Endothelial cell (in vitro differentiated cells): ENCODE results near the gene SUN3. TPM values are rescaled to one million over a fixed set of nuclear protein-coding genes. Genes with fewer than 3 reads are reported as not detected.

Source experiments
- DNase-seq: peaks from one replicate; pipeline ENCODE4 v3.0.0; 2021; ENCODE audit warnings: low spot score
- H3K27ac Mint-ChIP-seq: one replicate; pipeline ENCODE4 v1.8.0; 2021; ENCODE audit warnings: mixed read lengths, inconsistent platforms; ENCODE audit not compliant: unreplicated experiment
- H3K27me3 Mint-ChIP-seq: one replicate; pipeline ENCODE4 v1.8.0; 2021; ENCODE audit warnings: mild to moderate bottlenecking, moderate library complexity, mixed read lengths, inconsistent platforms; ENCODE audit not compliant: unreplicated experiment
- H3K36me3 Mint-ChIP-seq: one replicate; pipeline ENCODE4 v1.8.0; 2021; ENCODE audit warnings: mild to moderate bottlenecking, low read depth, mixed read lengths, inconsistent platforms; ENCODE audit not compliant: unreplicated experiment
- H3K4me1 Mint-ChIP-seq: one replicate; pipeline ENCODE4 v1.8.0; 2021; ENCODE audit warnings: mild to moderate bottlenecking, mixed read lengths, inconsistent platforms; ENCODE audit not compliant: unreplicated experiment
- H3K4me3 Mint-ChIP-seq: one replicate; pipeline ENCODE4 v1.8.0; 2021; ENCODE audit warnings: mild to moderate bottlenecking, mixed read lengths, inconsistent platforms; ENCODE audit not compliant: unreplicated experiment
- H3K9me3 Mint-ChIP-seq: one replicate; pipeline ENCODE4 v1.8.0; 2021; ENCODE audit warnings: mixed read lengths, inconsistent platforms; ENCODE audit not compliant: unreplicated experiment
- total RNA-seq: library from RNA; stranded (reverse); fragmentation: NEBNext Ultra II Directional; extraction: Animal tissue kit (Norgen Biotek cat#: 25700); gene quantifications from one replicate; pipeline ENCODE4 v1.2.1, GENCODE V29; 2021; ENCODE audit not compliant: unreplicated experiment
- TF ChIP-seq, protein P1 (sequence below): fragments of 200-600 bp; sonication (generic); IDR thresholded peaks from one replicate; pipeline ENCODE4 v1.5.0; 2021; ENCODE audit warnings: antibody characterized with exemption; ENCODE audit not compliant: unreplicated experiment

SUN3 gene
- total RNA-seq, 1 donor from 2014 or later: not detected

DNA sequence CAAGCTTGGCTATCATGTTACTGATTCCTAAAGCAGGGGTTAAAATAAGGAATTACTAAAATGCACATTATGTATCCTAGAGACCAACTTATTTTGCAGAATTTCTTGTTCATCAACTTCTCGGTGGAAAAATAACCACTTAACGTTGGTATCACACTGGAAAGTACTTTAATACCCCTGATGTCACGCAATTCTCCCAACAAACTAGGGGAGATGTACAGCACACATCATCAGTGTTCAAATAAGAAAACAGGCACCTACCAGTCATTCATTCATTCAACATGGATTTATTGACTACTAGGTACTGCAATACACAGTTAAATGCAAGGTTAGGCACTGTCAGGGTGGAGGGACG, 50.1 kb downstream of the SUN3 start:
- Mint-ChIP-seq H3K9me3 (no peaks in the 10 kb centered on the region), H3K4me3 (peak overlapping the region; percentile 98), H3K27ac (no peak overlapping the region), H3K4me1 (peaks cover 11% of the 10 kb centered on the region), H3K36me3 (peaks cover 23% of the 10 kb centered on the region), H3K27me3 (no peaks in the 10 kb centered on the region)
- DNase-seq: no peak
- TF ChIP-seq, protein P1, sequence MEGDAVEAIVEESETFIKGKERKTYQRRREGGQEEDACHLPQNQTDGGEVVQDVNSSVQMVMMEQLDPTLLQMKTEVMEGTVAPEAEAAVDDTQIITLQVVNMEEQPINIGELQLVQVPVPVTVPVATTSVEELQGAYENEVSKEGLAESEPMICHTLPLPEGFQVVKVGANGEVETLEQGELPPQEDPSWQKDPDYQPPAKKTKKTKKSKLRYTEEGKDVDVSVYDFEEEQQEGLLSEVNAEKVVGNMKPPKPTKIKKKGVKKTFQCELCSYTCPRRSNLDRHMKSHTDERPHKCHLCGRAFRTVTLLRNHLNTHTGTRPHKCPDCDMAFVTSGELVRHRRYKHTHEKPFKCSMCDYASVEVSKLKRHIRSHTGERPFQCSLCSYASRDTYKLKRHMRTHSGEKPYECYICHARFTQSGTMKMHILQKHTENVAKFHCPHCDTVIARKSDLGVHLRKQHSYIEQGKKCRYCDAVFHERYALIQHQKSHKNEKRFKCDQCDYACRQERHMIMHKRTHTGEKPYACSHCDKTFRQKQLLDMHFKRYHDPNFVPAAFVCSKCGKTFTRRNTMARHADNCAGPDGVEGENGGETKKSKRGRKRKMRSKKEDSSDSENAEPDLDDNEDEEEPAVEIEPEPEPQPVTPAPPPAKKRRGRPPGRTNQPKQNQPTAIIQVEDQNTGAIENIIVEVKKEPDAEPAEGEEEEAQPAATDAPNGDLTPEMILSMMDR: no peak

DNA sequence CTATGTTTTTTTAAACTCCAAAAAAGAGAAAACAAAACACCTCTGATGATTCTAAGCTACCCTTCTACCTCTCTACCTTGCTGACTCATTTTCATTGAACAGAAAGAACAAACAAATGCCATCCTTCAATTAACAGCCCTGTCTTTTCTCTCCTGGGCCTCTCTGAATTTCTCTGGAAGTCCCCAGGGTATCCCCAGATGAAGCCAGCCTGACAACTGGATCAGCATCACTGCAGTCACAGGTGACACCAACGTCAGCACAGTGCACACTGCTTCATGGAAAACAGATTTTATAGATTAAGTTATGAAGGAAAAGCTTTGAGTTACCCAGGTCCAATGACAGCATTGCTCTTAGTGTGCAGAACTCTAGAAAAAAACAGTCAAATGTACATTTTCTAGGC, 55.2 kb downstream of the SUN3 start:
- no peak overlapping the region for H3K27ac Mint-ChIP-seq
- H3K36me3 Mint-ChIP-seq: peaks cover 40% of the 10 kb centered on the region
- H3K9me3 Mint-ChIP-seq: no peaks in the 10 kb centered on the region
- H3K4me1 Mint-ChIP-seq: peaks cover 14% of the 10 kb centered on the region
- no peak for DNase-seq
- H3K4me3 Mint-ChIP-seq: no peak overlapping the region
- no peaks in the 10 kb centered on the region for H3K27me3 Mint-ChIP-seq
- TF ChIP-seq, protein P1: no peak

DNA sequence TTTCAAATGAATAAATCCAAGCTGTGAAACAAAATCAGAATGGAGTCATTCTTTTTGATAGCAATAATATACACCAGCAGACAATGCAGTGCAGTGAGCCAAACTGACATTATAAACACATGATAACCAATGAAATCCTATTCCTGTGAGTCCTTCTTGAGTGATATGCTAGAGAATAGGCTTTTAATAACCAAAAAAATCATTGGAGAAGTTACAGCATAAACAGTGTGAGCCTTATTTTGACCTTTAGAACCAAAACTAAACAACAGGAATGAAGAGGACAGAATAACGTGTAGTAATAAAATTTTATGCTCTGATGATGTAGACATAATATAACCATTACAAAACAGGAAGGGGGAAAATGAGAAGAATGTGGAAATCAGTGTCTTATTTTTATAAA, 58.1 kb downstream of the SUN3 start:
- Mint-ChIP-seq H3K36me3 (peaks cover 47% of the 10 kb centered on the region), H3K4me1 (peaks cover 3% of the 10 kb centered on the region), H3K27me3 (no peaks in the 10 kb centered on the region), H3K9me3 (no peaks in the 10 kb centered on the region), H3K4me3 (no peak overlapping the region), H3K27ac (no peak overlapping the region)
- TF ChIP-seq, protein P1: no peak
- no peak for DNase-seq

DNA sequence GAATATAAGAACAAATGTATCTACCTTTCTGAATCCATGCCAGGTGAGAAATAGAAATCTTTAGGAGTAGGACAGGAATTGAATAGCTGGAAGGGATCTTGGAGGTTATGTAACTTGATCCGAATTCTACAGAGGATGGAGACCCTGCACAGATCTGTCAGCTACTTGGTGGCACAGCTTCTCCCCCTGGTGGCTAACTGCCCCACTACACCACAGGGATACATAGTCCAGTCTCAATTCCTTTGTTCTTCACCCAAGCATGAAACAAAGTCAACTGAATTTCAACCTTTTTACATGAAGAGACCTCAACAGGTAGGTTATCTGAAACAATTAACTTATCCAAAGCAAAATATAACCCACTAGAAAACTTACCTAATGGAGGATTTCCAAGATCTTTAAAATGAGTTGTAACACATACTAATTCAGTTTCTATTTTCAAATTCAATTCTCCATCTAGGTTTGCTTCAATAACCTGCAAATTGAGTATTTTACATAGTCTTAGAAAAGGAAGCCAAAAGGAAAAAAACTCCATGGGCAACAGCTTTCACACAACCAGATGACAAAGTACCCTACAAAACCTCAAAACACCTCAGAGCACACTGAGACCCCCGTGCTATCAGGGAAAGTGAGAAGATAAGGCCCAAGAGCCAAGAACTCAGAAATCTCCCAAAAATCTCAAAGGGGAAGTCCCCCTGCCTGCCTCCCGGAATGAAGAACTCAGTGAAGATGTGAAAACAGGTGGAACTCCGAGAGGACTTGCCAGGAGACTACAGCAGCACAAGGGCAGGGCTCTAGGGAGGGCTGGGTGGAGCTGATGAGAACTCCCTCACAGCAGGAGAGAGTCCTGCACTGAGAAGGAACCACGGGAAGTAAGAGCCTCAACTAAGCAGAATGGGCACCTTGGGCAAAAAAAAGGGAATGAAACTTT, 59.8 kb downstream of the SUN3 start:
- H3K4me3 Mint-ChIP-seq: no peak overlapping the region
- H3K27me3 Mint-ChIP-seq: no peaks in the 10 kb centered on the region
- peaks cover 3% of the 10 kb centered on the region for H3K4me1 Mint-ChIP-seq
- H3K27ac Mint-ChIP-seq: peak overlapping the region; percentile 53
- TF ChIP-seq, protein P1: peak; percentile 84
- no peaks in the 10 kb centered on the region for H3K9me3 Mint-ChIP-seq
- peaks cover 56% of the 10 kb centered on the region for H3K36me3 Mint-ChIP-seq
- peak; percentile 84 for DNase-seq

DNA sequence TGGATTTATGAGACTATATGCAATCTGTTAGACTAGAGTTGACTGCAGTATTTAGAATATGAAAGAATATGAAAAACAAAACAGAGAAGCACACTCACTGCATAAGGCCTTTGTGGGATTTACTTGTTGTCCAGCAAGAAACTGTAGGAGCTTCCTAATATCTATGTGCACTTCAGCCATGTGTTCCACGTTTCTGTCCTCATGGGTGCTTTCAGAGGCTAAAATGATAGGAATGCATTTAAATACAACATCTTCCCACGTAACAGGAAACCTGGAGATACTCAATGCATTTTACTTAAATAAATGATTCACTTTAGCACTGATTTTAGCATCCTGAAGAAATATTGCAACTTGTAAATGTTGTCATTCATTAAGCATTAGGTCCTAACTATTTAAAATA, 61.2 kb downstream of the SUN3 start:
- peaks cover 3% of the 10 kb centered on the region for H3K4me1 Mint-ChIP-seq
- H3K27ac Mint-ChIP-seq: no peak overlapping the region
- no peak for DNase-seq
- H3K4me3 Mint-ChIP-seq: no peak overlapping the region
- H3K36me3 Mint-ChIP-seq: peaks cover 58% of the 10 kb centered on the region
- TF ChIP-seq, protein P1: no peak
- no peaks in the 10 kb centered on the region for H3K9me3 Mint-ChIP-seq
- peaks cover 2% of the 10 kb centered on the region for H3K27me3 Mint-ChIP-seq
